Measurements from ENCODE around the gene GRK4. TPM values are rescaled to one million over a fixed set of nuclear protein-coding genes. Genes with fewer than 3 reads are reported as not detected.
A peak's percentile ranks its signal among the peaks of the same experiment; 100 is the strongest.
"Not testable (repeated sequence)": the region's sequence is repeated elsewhere in the genome, so short reads cannot be mapped to it uniquely, and the experiment has no call there.

Gene GRK4
- total RNA-seq, 1 experiment from 2014 or later, result 3.7 TPM

GRCh38 chr4:2958446-2958845 lies 4.9 kb upstream of the GRK4 start:
- BruUV-seq (replicated peaks), result no TSS peak
- H3F3A ChIP-seq (ENCODE audit: low read length, unreplicated experiment), result no peaks in the 10 kb centered on the region
- no peak overlapping the region for H3K9ac ChIP-seq (ENCODE audit: low read length)
- H3K9me3 ChIP-seq (ENCODE audit: low read length), result no peaks in the 10 kb centered on the region
- H3K36me3 ChIP-seq (ENCODE audit: low read depth, low read length), result peaks cover 24% of the 10 kb centered on the region
- DNase-seq (no peak), ATAC-seq (no peak)
- peaks cover 25% of the 10 kb centered on the region for H4K20me1 ChIP-seq (ENCODE audit: low read length)
- intact Hi-C loops (cut with micrococcal nuclease), result no loop called here
- POLR2A ChIA-PET (ENCODE audit: unreplicated experiment), result no interaction called here
- no peak overlapping the region for H3K4me3 ChIP-seq (ENCODE audit: low read length)
- TF ChIP-seq, protein P1, sequence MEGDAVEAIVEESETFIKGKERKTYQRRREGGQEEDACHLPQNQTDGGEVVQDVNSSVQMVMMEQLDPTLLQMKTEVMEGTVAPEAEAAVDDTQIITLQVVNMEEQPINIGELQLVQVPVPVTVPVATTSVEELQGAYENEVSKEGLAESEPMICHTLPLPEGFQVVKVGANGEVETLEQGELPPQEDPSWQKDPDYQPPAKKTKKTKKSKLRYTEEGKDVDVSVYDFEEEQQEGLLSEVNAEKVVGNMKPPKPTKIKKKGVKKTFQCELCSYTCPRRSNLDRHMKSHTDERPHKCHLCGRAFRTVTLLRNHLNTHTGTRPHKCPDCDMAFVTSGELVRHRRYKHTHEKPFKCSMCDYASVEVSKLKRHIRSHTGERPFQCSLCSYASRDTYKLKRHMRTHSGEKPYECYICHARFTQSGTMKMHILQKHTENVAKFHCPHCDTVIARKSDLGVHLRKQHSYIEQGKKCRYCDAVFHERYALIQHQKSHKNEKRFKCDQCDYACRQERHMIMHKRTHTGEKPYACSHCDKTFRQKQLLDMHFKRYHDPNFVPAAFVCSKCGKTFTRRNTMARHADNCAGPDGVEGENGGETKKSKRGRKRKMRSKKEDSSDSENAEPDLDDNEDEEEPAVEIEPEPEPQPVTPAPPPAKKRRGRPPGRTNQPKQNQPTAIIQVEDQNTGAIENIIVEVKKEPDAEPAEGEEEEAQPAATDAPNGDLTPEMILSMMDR (conservative IDR thresholded peaks at IDR 0.05; ENCODE audit: low read depth, low read length), result no peak
- TF ChIP-seq EZH2 (IDR thresholded peaks at IDR 0.05; ENCODE audit: low read length, unreplicated experiment) (no peak), EZH2phosphoT487 (IDR thresholded peaks at IDR 0.05; ENCODE audit: borderline replicate concordance, low read length) (no peak)
- CTCF ChIA-PET, result no interaction called here
- no peaks in the 10 kb centered on the region for H3K27me3 ChIP-seq (ENCODE audit: low read length)
- no peak overlapping the region for H2AFZ ChIP-seq (ENCODE audit: low read length)
- H3K4me1 ChIP-seq (ENCODE audit: insufficient read depth, low read length), result peaks cover 6% of the 10 kb centered on the region; the same call in 1 of the 2 replicates
- no peak overlapping the region for H3K27ac ChIP-seq (ENCODE audit: low read length)
- no peak overlapping the region for H3K4me2 ChIP-seq (ENCODE audit: low read length)
- no peaks in the 10 kb centered on the region for H3K9me2 ChIP-seq (replicated peaks; ENCODE audit: low read length)
- peaks cover 67% of the 10 kb centered on the region for H3K79me2 ChIP-seq (ENCODE audit: low read length)

GRCh38 chr4:2960450-2960849 lies 2.9 kb upstream of the GRK4 start:
- H3K9me3 ChIP-seq (ENCODE audit: low read length); CTCF ChIA-PET: not testable (repeated sequence)

GRCh38 chr4:2961421-2961810 lies 2.0 kb upstream of the GRK4 start:
- intact Hi-C loops (cut with micrococcal nuclease), result loop anchor here (5.0 kb wide), 1 partner anchor 76 kb away; no protein-coding TSS in a partner anchor
- no TSS peak for BruUV-seq (replicated peaks)
- ChIA-PET CTCF (no interaction called here), POLR2A (ENCODE audit: unreplicated experiment) (no interaction called here)
- Histone ChIP-seq H2AFZ (ENCODE audit: low read length) (no peak overlapping the region), H3F3A (ENCODE audit: low read length, unreplicated experiment) (no peaks in the 10 kb centered on the region), H3K27ac (ENCODE audit: low read length) (no peak overlapping the region), H3K9ac (ENCODE audit: low read length) (peak overlapping the region; percentile 98; the same call in 1 of the 2 replicates), H3K4me3 (ENCODE audit: low read length) (peak overlapping the region; percentile 86), H3K4me2 (ENCODE audit: low read length) (peak overlapping the region; percentile 90), H3K27me3 (ENCODE audit: low read length) (no peaks in the 10 kb centered on the region), H3K4me1 (ENCODE audit: insufficient read depth, low read length) (peaks cover 6% of the 10 kb centered on the region; the same call in 1 of the 2 replicates), H4K20me1 (ENCODE audit: low read length) (peaks cover 17% of the 10 kb centered on the region), H3K9me2 (replicated peaks; ENCODE audit: low read length) (no peaks in the 10 kb centered on the region), H3K79me2 (ENCODE audit: low read length) (peaks cover 64% of the 10 kb centered on the region), H3K9me3 (ENCODE audit: low read length) (no peaks in the 10 kb centered on the region), H3K36me3 (ENCODE audit: low read depth, low read length) (peaks cover 11% of the 10 kb centered on the region)
- TF ChIP-seq, protein P1 (conservative IDR thresholded peaks at IDR 0.05; ENCODE audit: low read depth, low read length), result no peak
- TF ChIP-seq EZH2 (IDR thresholded peaks at IDR 0.05; ENCODE audit: low read length, unreplicated experiment), result no peak
- no peak for TF ChIP-seq EZH2phosphoT487 (IDR thresholded peaks at IDR 0.05; ENCODE audit: borderline replicate concordance, low read length)
- DNase-seq (no peak), ATAC-seq (no peak)

More at GRCh38 chr4:2960450-2960849, 2.9 kb upstream of the GRK4 start:
- H3K27ac ChIP-seq (ENCODE audit: low read length); H3F3A ChIP-seq (ENCODE audit: low read length, unreplicated experiment); H3K9me2 ChIP-seq (replicated peaks; ENCODE audit: low read length); H2AFZ ChIP-seq (ENCODE audit: low read length); H3K9ac ChIP-seq (ENCODE audit: low read length); H3K4me1 ChIP-seq (ENCODE audit: insufficient read depth, low read length); DNase-seq; H3K4me3 ChIP-seq (ENCODE audit: low read length); H3K27me3 ChIP-seq (ENCODE audit: low read length); BruUV-seq (replicated peaks); H3K4me2 ChIP-seq (ENCODE audit: low read length); POLR2A ChIA-PET (ENCODE audit: unreplicated experiment); ATAC-seq: not testable (repeated sequence)
- Histone ChIP-seq H3K79me2 (ENCODE audit: low read length) (peaks cover 74% of the 10 kb centered on the region), H4K20me1 (ENCODE audit: low read length) (peaks cover 25% of the 10 kb centered on the region), H3K36me3 (ENCODE audit: low read depth, low read length) (peaks cover 20% of the 10 kb centered on the region)
- intact Hi-C loops (cut with micrococcal nuclease), result loop anchor here (5.0 kb wide), 1 partner anchor 77 kb away; no protein-coding TSS in a partner anchor

All from PC-3 (cell line).